Midbrain (tissue), 1 donor: ENCODE results near the gene RALBP1.
A peak's percentile ranks its signal among the peaks of the same experiment; 100 is the strongest.

Experiments
- DNase-seq: peaks from one replicate; lab custom pipeline; 2025; lab: John Stamatoyannopoulos, UW

RALBP1 gene

DNA sequence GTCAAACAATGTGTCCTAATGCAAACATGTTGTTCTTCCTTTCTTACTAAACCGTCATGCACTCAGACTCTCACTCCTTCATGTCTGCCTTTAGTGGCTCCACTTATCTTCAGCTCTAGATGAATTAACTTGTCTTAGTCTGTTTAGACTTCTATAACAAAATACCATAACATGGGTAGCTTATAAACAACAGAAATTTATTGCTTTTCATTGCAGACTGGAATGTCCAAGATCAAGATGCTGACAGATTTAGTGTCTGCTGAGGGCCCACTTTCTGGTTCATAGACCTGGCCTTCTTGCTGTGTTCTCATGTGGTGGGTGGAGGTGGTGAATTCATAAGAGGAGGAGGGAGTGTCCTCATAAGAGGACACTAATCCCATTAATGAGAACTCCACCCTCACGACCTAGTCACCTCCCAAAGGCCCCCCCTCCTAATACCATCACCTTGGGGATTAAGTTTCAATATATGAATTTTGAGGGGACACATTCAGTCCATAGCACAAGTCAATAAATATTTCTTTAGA lies 32.3 kb downstream of the RALBP1 start:
- DNase-seq = no peak

DNA sequence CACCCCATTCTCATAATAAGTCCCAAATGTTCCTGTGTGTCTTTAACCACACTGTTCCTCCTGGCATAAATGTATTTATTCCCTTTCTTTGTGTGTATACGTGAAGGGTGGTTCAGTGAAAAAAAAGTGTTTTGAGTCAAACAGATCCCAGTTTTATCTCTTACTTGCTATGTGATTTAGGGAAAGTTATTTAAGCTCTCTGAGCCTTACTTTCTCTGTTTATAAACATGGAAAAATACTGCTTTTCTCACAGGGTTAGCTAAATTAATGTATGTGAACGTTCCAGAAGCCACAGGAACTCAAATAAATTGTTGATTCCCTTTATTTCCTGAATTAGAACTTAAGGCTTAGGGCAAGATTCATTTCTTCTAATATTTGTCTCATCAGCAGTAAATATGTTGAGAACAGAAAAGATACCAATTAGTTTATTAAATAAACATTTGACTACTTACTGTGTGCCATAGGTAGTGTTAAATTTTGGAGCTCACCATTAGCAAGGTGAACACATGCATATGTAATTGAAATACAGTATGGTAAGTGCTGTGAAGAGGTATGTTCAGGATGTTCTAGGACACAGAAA lies 33.2 kb downstream of the RALBP1 start:
- no peak for DNase-seq

DNA sequence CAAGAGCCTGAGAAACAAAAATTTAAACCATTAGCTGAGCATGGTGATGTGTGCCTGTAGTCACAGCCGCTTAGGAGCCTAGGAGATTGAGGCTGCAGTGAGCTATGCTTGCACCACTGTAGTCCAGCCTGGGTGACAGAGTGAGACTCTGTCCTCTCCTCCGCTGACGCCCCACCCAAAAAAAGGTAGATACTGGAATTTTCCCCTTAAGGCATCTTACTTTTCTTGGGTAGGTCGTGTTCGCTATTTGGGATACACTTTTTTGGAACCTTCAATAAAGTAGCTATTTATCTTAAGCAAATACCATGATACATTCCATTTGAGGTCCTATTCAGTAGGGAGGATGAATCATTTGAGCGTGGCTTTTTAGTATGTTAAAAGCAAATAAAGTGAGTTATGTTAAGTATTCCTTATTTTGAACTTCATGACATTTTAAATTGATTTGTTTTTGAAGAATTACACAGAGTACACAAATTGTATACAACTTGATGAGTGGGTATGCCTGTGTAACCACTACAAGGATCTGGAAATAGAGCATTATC lies 38.7 kb downstream of the RALBP1 start:
- DNase-seq = no peak

DNA sequence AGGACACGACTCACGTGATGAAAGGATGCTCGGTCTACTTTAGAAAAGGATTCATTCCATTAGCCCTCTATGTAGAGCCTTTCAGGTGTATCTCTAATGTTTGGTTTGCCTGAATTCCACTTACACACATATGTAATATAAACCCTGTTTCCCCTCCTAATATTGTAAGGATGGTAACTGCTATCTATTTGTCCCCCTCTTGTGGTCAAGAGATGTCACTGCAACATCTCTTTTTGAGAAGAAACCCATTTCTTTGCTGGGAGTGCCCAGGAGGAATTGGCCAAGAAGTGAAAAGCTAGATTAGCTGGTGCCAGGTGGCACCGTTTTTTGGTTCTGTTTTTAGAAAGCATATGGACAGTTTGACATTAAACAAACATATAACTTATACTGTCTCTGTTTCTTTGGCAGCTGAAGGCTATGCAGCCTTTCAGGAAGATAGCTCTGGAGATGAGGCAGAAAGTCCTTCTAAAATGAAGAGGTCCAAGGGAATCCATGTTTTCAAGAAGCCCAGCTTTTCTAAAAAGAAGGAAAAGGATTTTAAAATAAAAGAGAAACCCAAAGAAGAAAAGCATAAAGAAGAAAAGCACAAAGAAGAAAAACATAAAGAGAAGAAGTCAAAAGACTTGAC lies 41.2 kb downstream of the RALBP1 start:
- DNase-seq = peak; percentile 40

DNA sequence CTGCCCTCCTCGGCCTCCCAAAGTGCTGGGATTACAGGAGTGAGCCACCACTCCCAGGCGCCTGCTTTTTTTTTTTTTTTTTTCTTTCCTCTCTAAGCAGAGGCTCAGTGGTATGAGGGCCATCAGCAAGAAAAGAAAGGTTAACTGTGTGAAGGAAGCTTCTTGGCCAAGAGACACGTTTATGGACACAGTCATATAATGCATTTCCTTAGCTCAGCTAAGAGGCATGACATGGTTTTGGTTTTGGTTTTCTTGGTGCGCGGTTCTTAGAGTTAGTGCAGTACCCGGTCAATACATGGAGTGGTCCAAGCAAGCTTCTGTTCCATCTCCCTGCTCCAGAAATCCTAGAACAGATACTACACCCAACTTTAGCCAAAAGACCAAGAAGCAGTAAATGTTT lies 42.6 kb downstream of the RALBP1 start:
- DNase-seq = no peak

DNA sequence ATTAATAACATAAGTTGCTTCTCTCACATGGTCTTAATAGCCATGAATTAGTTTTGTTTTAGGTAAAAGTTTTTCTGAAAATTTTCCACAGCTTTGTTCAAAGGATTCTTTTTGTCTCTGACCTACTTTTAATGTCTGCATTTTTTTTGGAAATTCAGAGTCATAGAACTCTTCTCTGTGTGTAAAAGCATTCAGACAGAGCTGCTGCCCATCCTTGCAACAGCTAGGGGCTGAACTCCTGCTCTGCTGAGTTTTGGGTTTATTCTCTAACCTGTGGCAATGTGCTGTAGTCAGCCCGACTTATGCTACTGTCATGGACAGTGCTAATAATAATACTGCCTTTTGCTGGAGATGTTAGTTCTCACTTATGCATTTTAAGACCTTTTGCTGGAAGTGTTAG lies 44.1 kb downstream of the RALBP1 start:
- no peak for DNase-seq

DNA sequence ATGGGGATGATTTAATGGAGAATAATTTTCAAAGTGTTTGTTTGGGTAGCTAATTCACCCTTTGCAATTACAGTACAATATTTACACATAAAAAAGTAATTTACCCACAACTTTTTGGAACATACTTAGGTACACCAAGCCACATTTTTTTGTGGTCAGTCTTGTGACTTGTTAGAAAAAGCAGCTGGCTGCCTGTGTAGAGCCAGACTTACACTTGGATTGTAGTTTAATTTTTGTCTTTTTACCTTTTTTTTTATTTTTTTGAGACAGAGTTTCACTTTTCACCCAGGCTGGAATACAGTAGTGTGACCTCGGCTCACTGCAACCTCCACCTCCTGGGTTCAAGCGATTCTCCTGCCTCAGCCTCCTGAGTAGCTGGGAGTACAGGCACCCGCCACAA lies 45.4 kb downstream of the RALBP1 start:
- DNase-seq = no peak

DNA sequence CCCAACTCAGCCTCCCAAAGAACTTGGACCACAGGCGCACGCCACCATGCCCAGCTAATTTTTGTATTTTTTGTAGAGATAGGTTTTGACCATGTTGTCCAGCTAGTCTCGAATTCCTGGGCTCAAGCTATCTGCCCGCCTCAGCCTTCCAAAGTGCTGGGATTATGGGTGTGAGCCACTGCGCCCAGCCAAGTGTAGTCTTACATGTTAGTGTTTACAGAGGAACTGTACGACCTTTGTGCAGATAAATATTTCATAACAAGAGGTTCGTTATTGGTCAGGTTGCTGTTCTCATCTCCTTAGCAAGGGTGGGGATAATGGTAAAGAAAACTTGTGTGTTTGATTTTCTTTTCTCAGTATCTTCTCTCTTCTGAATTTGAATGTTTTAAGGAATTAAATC lies 46.5 kb downstream of the RALBP1 start:
- no peak for DNase-seq

DNA sequence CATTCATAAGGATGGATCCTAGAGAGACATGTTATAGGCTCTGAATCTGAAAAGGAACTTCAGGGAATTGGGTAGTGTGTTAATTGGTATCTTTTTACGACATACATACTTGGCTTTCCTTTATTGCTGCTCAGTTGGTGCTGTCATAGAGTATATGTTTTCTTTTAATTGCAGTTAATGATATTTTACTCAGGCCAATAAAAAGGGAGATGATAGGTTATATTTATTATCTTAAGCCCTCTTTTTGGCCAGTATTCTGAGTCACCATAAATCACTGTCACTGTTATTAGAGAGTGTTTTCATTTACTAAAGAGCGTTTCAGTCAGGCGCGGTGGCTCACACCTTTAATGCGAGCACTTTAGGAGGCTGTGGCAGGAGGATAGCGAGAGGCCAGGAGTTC lies 47.6 kb downstream of the RALBP1 start:
- DNase-seq = no peak

DNA sequence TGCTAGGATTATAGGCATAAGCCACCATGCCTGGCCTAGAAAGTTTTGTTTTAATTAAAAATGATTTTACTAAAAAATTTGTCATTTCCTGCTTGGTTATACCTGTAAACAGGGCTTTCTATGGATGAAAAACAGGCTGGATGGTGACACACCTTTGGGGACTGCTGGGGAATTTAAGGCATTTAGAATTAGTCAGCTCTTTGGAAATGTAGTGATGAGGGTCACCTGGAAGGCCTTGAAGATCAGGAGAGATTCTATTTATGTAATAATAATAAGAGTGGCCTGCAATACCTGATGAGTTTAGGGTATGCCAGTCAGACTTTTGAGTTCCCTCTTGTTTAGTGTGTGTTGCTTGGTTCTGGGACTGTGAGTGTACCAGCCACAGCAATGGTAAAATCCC lies 51.1 kb downstream of the RALBP1 start:
- DNase-seq = no peak

DNA sequence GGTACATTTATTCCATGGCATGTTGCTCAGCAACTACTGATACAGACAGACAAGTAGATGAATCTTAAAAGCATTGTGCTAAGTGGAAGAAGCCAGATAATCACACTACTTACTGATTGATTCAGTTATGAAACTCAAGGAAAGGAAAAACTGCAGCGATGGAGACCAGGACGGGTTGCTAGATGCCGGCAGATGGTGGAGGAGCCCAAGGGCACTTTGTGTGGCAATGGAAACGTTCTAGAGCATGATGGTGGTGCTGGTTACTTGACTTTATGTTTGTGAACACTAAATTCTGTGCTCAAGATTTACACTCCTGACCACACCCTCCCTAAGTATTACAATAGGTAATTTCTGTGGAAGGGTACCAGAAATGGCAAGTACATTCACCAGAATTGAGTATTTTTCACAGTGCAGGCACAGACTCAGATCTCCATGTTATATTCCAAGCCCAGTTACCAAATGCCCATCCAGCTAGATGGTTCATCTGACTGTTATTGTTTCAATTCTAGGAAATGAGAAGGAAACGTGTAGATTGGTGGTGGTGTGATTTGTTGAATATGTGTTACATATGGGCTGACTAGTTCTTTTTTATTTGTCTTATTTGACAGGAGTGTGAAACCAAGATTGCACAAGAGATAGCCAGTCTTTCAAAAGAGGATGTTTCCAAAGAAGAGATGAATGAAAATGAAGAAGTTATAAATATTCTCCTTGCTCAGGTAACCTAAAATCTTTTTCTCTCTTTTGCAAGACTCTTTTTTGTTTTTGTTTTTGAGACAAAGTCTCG lies 55.1 kb downstream of the RALBP1 start:
- DNase-seq = no peak

DNA sequence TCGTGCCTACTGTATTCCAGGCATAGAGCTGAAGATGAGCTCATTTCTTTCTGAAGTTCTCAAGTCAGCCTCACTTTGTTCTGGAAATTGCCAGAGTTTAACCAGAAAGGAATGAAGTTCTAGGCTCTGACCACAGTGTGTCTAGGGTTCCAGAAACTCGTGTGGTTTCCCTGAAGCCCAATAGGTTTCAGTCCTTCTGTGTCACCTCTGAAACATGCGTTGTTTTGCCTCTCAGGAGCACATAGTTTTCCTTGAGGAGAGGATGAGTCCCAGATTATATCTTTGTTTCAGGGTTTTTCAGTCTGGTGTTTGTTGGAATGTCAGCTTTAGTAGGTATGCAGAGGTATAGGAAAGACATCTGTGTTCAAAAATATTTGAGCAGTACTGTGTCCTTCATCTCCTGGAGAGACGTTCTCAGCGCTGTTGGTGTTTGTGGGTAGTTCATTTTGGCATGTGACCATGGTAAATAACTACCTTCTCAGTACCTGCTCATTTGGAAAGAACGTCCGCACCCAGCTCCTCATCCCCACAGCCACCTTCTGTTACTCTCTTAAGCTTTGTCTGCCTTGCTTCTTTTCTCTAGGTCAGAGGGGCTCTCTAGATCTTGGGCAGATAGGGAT lies 56.6 kb downstream of the RALBP1 start:
- DNase-seq = no peak

DNA sequence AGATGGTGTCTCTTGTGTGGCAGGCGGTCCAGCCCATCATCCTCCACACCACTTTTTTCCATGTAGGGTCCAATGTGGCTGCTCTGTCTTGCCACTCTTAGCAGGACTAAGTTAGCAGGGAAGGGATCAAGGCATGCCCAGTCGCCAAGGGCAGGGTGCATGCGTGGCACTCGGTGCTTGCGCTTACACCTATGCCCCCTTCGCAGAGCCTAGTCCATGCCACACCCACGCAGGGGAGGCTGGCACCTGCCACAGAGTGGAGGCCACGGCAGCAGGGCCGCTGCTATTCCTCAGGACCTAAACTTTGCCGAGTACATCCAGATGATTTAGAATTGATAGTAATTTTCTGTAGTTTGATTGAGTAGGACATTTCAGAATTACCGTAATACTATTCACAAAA lies 59.5 kb downstream of the RALBP1 start:
- no peak for DNase-seq

DNA sequence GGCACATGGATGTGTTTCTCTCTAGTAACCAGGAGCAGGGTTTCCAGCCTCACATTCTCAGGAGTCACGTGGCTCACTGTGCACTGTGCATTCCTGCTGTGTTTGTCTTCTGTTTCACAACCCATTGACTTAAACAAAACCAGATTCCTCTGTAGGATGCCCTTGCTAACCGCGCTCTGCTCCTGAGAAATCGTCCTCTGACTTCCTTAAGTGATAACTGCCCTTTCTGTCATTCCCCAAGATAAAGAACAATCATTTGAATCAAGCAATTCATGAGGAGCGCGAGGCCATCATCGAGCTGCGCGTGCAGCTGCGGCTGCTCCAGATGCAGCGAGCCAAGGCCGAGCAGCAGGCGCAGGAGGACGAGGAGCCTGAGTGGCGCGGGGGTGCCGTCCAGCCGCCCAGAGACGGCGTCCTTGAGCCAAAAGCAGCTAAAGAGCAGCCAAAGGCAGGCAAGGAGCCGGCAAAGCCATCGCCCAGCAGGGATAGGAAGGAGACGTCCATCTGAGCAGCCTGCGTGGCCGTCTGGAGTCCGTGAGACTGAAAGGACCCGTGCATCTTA lies 60.2 kb downstream of the RALBP1 start:
- DNase-seq = peak; percentile 64

DNA sequence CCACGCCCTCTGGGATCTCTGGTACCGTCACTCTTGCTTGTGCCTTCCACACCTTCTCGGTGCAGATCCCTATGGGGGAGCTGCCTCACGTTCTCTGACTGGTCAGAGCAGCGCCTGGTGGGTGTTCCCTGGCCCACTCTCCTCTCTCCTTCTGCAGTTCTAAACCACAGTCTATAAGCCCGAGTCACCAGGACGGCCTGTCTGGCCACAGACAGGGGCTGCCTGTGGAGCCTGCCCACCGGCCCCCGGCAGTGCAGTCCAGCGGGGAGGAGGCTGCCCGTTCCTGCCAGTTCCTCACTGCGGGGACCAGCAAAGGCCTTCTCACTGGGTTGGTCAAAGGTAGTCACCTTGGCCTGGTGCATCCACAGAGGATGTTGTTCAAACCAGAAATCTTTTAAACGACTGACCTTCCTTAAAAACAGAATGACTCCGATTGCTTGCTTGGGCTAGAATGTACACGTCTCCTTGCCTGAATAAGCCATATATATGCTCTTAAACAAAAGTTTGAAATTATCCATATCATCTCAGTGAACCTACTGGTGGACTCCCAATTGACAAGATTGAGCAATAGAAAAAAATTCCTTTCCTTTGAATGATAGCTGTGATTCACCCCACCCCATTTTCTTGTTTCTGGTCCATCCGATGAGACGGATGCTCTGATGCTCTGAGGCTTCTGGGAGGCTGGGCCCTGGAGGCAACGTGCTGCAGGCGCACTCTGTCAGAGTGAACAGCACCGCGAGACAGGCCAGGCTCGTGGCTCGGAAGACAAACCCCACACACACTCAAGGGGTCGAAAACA lies 61.2 kb downstream of the RALBP1 start:
- no peak for DNase-seq

DNA sequence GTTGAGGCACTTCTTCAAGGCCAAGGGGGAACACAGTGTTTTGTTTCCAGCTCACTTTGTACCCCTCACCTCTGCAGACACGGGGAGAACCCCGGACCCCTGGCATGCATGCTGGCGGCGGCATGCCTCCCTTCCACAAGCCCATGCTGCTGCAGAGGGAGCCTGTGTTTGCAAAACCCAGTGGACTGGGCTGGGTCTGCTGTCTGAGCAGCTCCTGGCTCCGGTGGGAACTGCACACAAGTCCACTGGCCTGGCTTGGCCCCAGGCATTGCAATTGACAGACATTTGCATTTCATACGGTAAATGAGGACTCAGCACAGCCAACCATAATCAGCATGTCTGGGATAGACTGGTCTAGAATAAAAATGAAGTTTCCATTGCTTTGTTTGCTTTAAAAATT lies 62.4 kb downstream of the RALBP1 start:
- no peak for DNase-seq

DNA sequence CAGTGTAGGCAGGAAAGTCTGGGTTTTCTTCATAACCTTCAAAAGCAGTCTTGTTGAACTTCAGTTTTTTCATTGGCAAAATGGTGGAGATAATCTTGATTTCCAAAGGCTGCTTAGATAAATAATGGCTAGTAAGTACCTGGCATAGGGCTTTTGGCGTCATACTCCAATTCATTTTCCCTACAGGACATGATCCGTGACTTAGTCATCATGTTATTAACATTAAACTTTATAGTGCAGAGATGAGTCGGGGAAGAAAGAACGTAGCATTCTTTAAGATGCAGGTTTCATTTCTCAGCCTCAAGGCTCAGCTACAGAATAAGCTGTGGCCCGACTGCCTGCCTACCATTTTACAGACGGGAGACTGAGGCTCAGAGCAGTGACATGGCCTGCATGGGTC lies 64.0 kb downstream of the RALBP1 start:
- no peak for DNase-seq

DNA sequence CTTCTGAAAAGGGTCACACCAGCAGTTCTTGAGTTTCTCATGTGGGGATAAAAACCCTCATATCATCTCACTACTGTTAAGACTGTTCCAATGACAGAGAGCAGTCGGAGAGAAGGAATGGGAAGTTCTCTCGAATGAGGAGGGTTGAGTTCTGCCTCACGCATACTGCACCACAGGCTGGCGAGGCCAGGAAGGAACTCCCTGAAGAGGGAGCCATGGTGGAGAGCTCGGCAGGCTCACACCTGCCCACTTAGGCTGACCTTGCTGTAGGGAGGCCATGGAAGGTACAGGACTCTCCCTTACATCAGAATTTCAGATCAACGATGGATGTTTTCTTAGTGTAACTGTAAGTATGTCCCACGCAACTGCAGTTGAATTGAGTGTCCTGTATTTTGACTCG lies 64.6 kb downstream of the RALBP1 start:
- DNase-seq = no peak

DNA sequence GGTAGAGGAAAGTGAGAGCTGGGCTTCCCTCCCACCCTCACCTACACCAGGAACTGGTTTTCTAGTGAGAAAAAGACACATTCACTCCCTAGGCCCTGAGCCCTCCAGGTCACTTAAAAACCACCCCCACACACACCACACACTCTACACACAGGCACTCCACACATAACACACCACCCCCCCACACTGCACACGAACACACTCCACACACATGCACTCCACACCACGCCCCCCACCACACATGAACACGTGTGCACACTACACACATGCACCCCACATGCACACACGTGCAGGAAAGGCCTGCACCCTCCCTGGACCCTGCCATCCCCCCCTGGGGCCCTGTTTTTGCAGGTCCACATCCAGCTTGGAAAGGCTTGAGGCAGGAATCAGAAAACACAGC lies 67.6 kb downstream of the RALBP1 start:
- no peak for DNase-seq

DNA sequence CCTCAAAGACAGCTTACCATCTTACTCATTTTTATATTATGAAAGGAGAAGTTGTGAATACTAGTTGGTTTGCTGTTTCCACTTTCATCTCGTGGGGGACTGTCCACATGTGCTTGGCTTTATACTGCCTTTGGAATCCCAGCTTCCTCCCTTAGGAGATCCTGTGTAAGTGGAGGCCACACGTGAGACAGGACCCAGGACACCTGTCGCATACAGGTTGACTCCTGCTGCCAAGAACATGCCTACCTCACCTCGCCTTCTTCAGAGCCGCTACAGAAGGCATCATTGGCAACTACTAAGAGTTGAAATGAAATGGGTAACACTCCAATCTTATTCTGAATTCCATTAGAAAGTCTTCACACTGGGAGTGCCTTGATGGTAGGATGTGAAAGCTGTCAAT lies 69.7 kb downstream of the RALBP1 start:
- DNase-seq = no peak

DNA sequence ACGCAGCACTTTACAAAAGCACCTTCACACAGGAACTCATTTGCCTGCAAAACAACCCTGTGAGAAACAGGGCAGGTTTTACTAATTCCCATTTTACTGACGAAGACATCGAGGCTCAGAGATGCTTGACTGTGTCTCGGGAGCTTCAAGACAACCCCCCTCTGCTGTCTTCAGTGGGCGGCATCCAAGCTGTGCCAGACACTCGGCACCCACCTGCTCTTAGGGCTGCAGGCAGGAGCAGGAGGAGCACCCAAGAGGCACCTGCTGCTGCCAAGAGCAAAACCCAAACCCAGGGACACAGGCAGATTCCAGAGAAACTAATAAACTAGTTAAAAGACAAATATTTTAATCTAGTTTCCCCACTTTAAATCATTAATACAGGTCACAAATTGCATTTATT lies 71.2 kb downstream of the RALBP1 start:
- DNase-seq = no peak
